WTC11 (cell line): ENCODE results near the gene MORC4.

ENCODE experiments used
- NR3C1 ChIP-seq: sonication (generic); formaldehyde crosslinking; conservative IDR thresholded peaks from 2 replicates; pipeline ENCODE4 v1.8.1; 2023; ENCODE audit warnings: low read depth, mild to moderate bottlenecking, missing genetic modification reagents
- TF ChIP-seq, protein P1 (sequence below): fragments of 200-600 bp; IDR thresholded peaks from 2 replicates; pipeline ENCODE4 v1.8.0; 2022; ENCODE audit warnings: antibody characterized with exemption
- TF ChIP-seq, protein P2 (sequence below): sonication (generic); formaldehyde crosslinking; IDR thresholded peaks from 2 replicates; pipeline ENCODE4 v1.8.1; 2022; ENCODE audit warnings: low read depth, mild to moderate bottlenecking, moderate library complexity, missing genetic modification reagents, borderline replicate concordance
- TF ChIP-seq, protein P3 (sequence below): sonication (generic); formaldehyde crosslinking; IDR thresholded peaks from 2 replicates; pipeline ENCODE4 v1.8.1; 2023; ENCODE audit warnings: mild to moderate bottlenecking, missing genetic modification reagents, borderline replicate concordance

DNA sequence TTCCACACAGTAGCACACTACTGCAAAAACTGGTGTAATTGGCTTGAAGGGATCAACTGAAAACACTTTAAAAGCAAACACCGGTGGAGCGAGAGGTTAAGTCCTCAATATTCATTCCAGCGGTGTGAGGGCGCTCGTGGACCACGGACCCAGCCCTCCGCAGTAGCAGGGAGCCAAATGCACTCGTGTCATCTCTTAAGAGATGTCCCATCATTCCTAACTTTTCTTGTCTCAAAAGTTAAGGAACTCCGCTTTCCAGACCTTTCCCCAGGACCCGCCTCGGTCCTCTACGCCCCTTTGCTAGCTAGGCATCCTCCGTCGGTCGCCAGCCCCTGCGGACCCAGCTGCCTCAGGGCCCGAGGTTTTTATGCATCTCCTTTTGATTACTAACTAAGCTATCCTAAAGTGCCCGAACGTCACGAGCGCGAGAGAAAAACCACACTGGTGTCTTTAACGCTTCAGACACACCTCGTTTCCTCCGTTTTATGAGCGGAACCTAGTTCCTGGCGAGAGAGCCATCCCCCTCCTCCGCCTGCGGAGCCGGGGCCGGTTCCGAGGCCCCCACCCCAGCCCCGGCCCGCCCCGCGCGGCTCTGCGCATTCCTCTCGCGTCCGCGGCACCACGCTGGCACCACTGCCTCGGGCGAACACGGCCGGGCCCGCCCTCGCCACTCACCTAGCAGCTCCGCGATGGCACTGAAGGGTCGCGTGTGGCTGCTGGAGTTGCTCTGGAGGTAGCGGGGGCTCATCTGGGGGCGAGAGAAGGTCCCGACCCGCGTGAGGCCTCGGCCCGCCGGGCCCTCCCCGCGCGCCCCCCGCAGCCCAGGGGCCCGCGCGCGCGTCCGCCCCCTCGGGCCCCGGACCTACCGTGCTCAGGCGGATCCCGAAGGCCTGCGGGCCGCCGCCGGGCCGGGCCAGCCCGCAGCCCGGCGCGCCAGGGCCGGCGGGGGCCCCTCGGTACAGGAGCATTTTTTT is 723 bp downstream of the MORC4 start:
- TF ChIP-seq NR3C1: no peak
- TF ChIP-seq, protein P1, sequence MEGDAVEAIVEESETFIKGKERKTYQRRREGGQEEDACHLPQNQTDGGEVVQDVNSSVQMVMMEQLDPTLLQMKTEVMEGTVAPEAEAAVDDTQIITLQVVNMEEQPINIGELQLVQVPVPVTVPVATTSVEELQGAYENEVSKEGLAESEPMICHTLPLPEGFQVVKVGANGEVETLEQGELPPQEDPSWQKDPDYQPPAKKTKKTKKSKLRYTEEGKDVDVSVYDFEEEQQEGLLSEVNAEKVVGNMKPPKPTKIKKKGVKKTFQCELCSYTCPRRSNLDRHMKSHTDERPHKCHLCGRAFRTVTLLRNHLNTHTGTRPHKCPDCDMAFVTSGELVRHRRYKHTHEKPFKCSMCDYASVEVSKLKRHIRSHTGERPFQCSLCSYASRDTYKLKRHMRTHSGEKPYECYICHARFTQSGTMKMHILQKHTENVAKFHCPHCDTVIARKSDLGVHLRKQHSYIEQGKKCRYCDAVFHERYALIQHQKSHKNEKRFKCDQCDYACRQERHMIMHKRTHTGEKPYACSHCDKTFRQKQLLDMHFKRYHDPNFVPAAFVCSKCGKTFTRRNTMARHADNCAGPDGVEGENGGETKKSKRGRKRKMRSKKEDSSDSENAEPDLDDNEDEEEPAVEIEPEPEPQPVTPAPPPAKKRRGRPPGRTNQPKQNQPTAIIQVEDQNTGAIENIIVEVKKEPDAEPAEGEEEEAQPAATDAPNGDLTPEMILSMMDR: no peak
- TF ChIP-seq, protein P2, sequence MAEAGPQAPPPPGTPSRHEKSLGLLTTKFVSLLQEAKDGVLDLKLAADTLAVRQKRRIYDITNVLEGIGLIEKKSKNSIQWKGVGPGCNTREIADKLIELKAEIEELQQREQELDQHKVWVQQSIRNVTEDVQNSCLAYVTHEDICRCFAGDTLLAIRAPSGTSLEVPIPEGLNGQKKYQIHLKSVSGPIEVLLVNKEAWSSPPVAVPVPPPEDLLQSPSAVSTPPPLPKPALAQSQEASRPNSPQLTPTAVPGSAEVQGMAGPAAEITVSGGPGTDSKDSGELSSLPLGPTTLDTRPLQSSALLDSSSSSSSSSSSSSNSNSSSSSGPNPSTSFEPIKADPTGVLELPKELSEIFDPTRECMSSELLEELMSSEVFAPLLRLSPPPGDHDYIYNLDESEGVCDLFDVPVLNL (CRISPR knock-in tag): no peak
- TF ChIP-seq, protein P3, sequence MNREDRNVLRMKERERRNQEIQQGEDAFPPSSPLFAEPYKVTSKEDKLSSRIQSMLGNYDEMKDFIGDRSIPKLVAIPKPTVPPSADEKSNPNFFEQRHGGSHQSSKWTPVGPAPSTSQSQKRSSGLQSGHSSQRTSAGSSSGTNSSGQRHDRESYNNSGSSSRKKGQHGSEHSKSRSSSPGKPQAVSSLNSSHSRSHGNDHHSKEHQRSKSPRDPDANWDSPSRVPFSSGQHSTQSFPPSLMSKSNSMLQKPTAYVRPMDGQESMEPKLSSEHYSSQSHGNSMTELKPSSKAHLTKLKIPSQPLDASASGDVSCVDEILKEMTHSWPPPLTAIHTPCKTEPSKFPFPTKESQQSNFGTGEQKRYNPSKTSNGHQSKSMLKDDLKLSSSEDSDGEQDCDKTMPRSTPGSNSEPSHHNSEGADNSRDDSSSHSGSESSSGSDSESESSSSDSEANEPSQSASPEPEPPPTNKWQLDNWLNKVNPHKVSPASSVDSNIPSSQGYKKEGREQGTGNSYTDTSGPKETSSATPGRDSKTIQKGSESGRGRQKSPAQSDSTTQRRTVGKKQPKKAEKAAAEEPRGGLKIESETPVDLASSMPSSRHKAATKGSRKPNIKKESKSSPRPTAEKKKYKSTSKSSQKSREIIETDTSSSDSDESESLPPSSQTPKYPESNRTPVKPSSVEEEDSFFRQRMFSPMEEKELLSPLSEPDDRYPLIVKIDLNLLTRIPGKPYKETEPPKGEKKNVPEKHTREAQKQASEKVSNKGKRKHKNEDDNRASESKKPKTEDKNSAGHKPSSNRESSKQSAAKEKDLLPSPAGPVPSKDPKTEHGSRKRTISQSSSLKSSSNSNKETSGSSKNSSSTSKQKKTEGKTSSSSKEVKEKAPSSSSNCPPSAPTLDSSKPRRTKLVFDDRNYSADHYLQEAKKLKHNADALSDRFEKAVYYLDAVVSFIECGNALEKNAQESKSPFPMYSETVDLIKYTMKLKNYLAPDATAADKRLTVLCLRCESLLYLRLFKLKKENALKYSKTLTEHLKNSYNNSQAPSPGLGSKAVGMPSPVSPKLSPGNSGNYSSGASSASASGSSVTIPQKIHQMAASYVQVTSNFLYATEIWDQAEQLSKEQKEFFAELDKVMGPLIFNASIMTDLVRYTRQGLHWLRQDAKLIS: no peak
